ENCODE results near the gene MYH3.

DNA sequence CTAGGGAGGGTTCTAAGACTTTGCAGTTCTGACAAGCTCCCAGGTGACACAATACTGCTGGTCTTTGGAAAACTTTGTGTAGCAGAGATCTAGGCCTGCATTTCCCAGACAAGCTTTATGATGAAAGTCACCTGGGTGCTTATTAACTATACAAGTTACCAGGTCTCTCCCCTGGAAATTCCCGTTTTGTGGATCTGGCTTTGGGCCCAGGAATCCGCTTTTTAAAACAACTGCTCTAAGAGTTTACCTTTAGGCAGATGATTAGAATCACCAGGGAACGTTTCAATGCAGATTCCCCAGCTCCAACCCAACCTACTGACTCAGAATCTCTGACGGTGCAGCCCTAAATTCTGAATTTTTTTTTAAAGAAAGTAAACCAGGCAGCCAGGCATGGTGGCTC is 36.3 kb downstream of the MYH3 start:
- TF ChIP-seq CTCF (IDR thresholded peaks at IDR 0.05) (no peak), POLR2A (IDR thresholded peaks at IDR 0.05) (no peak)

Measured in thyroid gland (tissue), 4 donors.